Right atrium auricular region (tissue), 2 donors: ENCODE results near the gene FBXO5. TPM values are rescaled to one million over a fixed set of nuclear protein-coding genes. Genes with fewer than 3 reads are reported as not detected.
"Not testable (repeated sequence)": the region's sequence is repeated elsewhere in the genome, so short reads cannot be mapped to it uniquely, and the experiment has no call there.

Experiments used
- DNase-seq: peaks from one replicate; pipeline ENCODE4 v3.0.0-alpha.2; 2019; ENCODE audit warnings: low spot score
- H3K27ac ChIP-seq, 2 donors: fragments of 200-600 bp; sonication (generic); 1 replicate in 1 of 2; 2 replicates in 1 of 2; pipeline ENCODE4 v1.5.1; 2016 to 2019
- H3K27me3 ChIP-seq, 2 donors: fragments of 200-600 bp; sonication (generic); one replicate each; pipeline versions ENCODE4 v1.5.1 to v1.6.0; 2017 to 2019
- H3K36me3 ChIP-seq: fragments of 200-600 bp; sonication (generic); one replicate; pipeline ENCODE4 v1.5.1; 2016
- H3K4me1 ChIP-seq, 2 donors: fragments of 200-600 bp; sonication (generic); one replicate each; pipeline versions ENCODE4 v1.5.1 to v1.6.0; 2017 to 2019
- H3K4me3 ChIP-seq, 2 donors: fragments of 200-600 bp; sonication (generic); 1 replicate in 1 of 2; 2 replicates in 1 of 2; pipeline ENCODE4 v1.5.1; 2017 to 2019; ENCODE audit warnings: mild to moderate bottlenecking in 1 of 2, moderate library complexity in 1 of 2
- H3K9me3 ChIP-seq, 2 donors: fragments of 200-600 bp; sonication (generic); one replicate each; pipeline ENCODE4 v1.5.1; 2019
- CTCF ChIP-seq, 2 donors: fragments of 200-600 bp; sonication (generic); IDR thresholded peaks; one replicate each; pipeline ENCODE4 v1.5.1; 2019; ENCODE audit warnings: antibody characterized with exemption in 2 of 2
- total RNA-seq, 2 donors: library from RNA; depleted of rRNA; stranded (reverse); fragments of >200 nt; gene quantifications; one replicate each; pipeline ENCODE4 v1.1.0, GENCODE V29; 2016

Gene FBXO5
- total RNA-seq, 2 donors from 2014 or later = 2.0 to 2.9 TPM

DNA sequence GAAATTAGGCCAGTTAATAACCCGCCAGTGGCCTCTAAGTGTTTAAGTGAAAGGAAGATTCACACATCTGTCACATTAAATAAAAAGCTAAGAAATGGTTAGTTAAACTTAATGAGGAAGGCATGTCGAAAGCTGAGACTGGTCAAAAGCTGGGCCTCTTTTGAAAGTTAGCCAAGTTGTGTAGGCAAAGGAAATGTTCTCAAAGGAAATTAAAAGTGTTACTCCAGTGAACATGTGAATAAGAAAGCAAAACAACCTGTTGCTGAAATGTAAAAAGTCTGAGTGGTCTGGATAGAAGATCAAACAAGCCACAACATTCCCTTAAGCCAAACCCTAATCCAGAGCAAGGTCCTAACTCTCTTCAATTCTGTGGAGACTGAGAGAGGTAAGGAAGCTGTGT is 30.6 kb upstream of the FBXO5 start:
- TF ChIP-seq CTCF (IDR thresholded peaks at IDR 0.05) = no peak
- H3K4me3 ChIP-seq = no peak overlapping the region
- H3K9me3 ChIP-seq = no peaks in the 10 kb centered on the region
- H3K36me3 ChIP-seq = no peaks in the 10 kb centered on the region
- DNase-seq = no peak
- no peaks in the 10 kb centered on the region for H3K4me1 ChIP-seq
- no peaks in the 10 kb centered on the region for H3K27me3 ChIP-seq
- no peak overlapping the region for H3K27ac ChIP-seq

- TF ChIP-seq CTCF (IDR thresholded peaks at IDR 0.05) = no peak
- Histone ChIP-seq H3K27ac (no peak overlapping the region), H3K4me3 (no peak overlapping the region), H3K4me1 (no peaks in the 10 kb centered on the region), H3K36me3 (no peaks in the 10 kb centered on the region), H3K27me3 (no peaks in the 10 kb centered on the region), H3K9me3 (no peaks in the 10 kb centered on the region)
- DNase-seq = no peak
Measured at GRCh38 chr6:153012856-153013255, 30.0 kb upstream of the FBXO5 start.

DNA sequence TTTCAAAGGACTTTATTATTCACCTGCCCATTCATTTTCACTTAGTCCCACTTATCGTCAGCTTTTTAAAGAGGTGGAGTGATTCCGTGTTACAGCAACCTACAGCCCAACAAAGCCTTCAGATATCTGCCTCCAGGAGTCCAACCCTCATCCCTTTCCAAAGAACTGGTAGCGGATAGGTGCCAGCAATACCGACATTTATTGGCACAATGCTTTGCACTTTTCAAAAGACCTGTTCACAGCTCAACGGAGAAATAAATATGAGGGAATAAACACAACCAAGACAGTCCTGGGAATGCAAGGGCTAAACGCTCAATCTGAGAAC is 20.5 kb upstream of the FBXO5 start:
- H3K4me3 ChIP-seq = peak overlapping the region; percentile 67 to 73
- TF ChIP-seq CTCF (IDR thresholded peaks at IDR 0.05) = no peak
- H3K27ac ChIP-seq = peak overlapping the region; percentile 90 to 91
- peaks cover under 1% of the 10 kb centered on the region for H3K36me3 ChIP-seq
- no peaks in the 10 kb centered on the region for H3K9me3 ChIP-seq
- peaks cover 0 to 36% of the 10 kb centered on the region in 2 donors for H3K4me1 ChIP-seq
- H3K27me3 ChIP-seq = no peaks in the 10 kb centered on the region
- no peak for DNase-seq

DNA sequence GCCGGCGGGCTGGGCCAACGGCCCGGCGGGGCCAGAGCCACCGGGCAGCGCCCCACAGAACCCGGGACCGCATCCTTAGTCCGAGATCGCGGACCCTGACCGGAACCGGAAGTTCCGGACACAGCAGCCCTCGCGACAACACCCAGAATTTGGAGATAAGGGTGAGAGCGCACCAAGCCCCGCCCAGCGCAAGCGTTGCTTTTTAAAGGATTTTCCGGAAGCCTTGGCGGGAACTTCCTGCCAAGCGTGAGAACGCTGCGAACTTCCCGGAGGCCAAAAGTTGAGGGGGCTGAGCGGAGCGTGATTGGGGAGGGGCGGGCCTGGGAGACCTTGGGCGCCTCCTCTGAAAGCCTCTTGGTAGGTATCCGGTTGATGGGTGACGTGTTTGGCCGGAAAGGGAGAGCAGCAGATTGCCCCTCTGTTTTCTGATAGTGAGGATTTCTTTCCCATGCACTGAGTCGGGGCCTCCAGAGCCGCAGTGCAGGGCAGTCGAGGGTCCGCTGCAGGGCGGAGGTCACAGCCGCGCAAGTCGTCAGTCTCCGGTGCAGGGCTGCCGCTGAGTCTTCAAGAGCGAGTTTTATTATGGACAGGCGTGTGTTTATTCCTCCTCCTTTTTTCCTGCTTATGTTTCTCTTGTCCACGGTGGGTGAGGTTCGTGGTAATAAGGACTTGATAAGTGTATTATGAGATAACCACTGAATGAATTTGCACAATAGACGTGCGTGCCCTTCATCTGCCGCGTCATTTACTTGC is 19.9 kb upstream of the FBXO5 start, which contains the start of gene MTRF1L:
Gene MTRF1L, minus strand, starts transcription at position 97 of the 753 bp plus-strand sequence. Its CDS starts 24 bp downstream, at position 73.
- no peak for TF ChIP-seq CTCF (IDR thresholded peaks at IDR 0.05)
- Histone ChIP-seq H3K27me3 (no peaks in the 10 kb centered on the region), H3K27ac (peak within 1 kb of the TSS; percentile 90 to 91), H3K36me3 (peaks cover 6% of the 10 kb centered on the region), H3K4me1 (peaks cover 0 to 36% of the 10 kb centered on the region in 2 donors), H3K9me3 (no peaks in the 10 kb centered on the region), H3K4me3 (peak within 1 kb of the TSS; percentile 67 to 73)
- peak; percentile 96 for DNase-seq

DNA sequence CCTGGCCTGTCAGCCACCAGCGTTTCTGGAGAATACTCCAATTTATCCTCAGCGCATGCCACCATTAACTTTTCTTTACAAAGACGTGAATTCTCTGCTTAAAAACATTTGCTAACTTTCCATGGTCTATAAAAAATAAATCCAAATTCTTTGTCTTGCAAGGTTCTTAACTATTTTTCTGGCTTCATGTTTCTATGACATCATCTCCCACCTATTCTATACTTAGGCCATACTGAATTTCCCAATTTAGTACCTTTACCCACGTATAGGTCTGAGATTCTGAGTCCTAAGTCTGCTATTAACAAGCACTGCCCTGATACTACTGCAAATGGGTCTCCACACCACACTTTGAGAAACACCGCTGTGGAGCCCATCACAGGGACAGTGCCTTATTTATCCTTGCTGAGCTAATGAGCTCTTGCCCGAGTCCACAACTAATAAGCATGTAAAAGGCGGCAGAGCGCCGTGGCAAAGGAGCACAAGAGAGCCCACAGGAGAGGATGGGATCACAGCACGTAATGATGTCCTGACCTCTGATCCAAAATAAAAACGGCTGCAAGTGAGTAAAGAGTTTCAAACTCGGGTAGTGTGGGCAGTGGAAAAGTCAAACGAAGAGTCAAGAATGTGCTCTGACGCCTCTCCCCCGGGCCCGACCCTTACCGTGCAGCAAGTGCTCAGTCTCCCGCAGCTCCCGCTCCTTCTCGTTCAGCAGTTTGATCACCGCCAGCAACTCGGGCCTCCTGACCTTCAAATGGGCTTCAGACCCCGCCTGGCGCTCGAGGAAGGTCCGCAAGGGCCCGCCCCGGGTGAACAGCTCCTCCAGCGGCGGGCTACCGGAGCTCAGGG is 19.1 kb upstream of the FBXO5 start:
- peaks cover 14% of the 10 kb centered on the region for H3K36me3 ChIP-seq
- H3K27ac ChIP-seq = peak overlapping the region; percentile 90 to 91
- H3K4me1 ChIP-seq = peaks cover 0 to 36% of the 10 kb centered on the region in 2 donors
- no peak for TF ChIP-seq CTCF (IDR thresholded peaks at IDR 0.05)
- H3K27me3 ChIP-seq = no peaks in the 10 kb centered on the region
- peak overlapping the region; percentile 67 to 73 for H3K4me3 ChIP-seq
- no peak for DNase-seq
- H3K9me3 ChIP-seq = no peaks in the 10 kb centered on the region

DNA sequence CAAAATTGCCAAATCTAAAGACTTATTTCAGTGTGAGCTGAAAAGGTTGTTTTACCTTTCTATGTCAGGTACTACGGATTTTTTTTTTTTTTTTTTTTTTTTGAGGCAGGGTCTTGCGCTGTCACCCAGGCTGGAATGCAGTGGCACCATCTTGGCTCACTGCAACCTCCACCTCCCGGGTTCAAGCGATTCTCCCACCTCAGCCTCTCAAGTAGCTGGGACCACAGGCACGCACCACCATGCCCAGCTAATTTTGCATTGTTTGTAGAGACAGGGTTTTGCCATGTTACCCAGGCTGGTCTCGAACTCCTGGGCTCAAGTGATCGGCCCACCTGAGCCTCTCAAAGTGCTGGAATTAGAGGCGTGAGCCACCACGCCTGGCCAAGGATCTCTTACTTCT is 17.9 kb upstream of the FBXO5 start:
- not testable (repeated sequence) for DNase-seq, H3K27me3 ChIP-seq, H3K9me3 ChIP-seq, H3K27ac ChIP-seq, H3K4me3 ChIP-seq
- peaks cover 20% of the 10 kb centered on the region for H3K36me3 ChIP-seq
- peaks cover 0 to 36% of the 10 kb centered on the region in 2 donors for H3K4me1 ChIP-seq
